GM21825 (cell line): ENCODE results near the gene PARPBP.
"Not testable (repeated sequence)": the region's sequence is repeated elsewhere in the genome, so short reads cannot be mapped to it uniquely, and the experiment has no call there.

Experiments used
- ATAC-seq: cut with Tn5 transposase; IDR thresholded peaks from one replicate; pipeline ENCODE4 v1.9.1; 2021; ENCODE audit warnings: mild to moderate bottlenecking, moderate library complexity; ENCODE audit not compliant: unreplicated experiment

The PARPBP gene

GRCh38 chr12:102119674-102120563 lies at the start of gene PARPBP, which contains the start of gene NUP37:
Gene PARPBP, plus strand, starts transcription at chr12:102120183. Its CDS starts 3,706 bp downstream, at chr12:102123889.
Gene NUP37, minus strand, starts transcription at chr12:102120114. Its CDS starts 1,596 bp downstream, at chr12:102118518.
- ATAC-seq = peak; percentile 97

GRCh38 chr12:102072092-102072491 lies 47.9 kb upstream of the PARPBP start:
- not testable (repeated sequence) for ATAC-seq

- ATAC-seq = no peak
Measured at GRCh38 chr12:102080842-102081241, 39.1 kb upstream of the PARPBP start.

- not testable (repeated sequence) for ATAC-seq
Measured at GRCh38 chr12:102089228-102089835, 30.7 kb upstream of the PARPBP start.

GRCh38 chr12:102093319-102093718 lies 26.7 kb upstream of the PARPBP start:
- no peak for ATAC-seq

- no peak for ATAC-seq
Measured at GRCh38 chr12:102095677-102096263, 24.2 kb upstream of the PARPBP start.

- no peak for ATAC-seq
Measured at GRCh38 chr12:102096855-102097254, 23.1 kb upstream of the PARPBP start.

- no peak for ATAC-seq
Measured at GRCh38 chr12:102106905-102107304, 13.1 kb upstream of the PARPBP start.

- ATAC-seq = no peak
Measured at GRCh38 chr12:102107970-102108369, 12.0 kb upstream of the PARPBP start.

GRCh38 chr12:102110782-102111181 lies 9.2 kb upstream of the PARPBP start:
- no peak for ATAC-seq

GRCh38 chr12:102114212-102114611 lies 5.8 kb upstream of the PARPBP start:
- no peak for ATAC-seq

GRCh38 chr12:102116392-102116791 lies 3.6 kb upstream of the PARPBP start:
- ATAC-seq = no peak

GRCh38 chr12:102118874-102119273 lies 1.1 kb upstream of the PARPBP start:
- ATAC-seq = no peak

GRCh38 chr12:102120564-102120873 lies 536 bp downstream of the PARPBP start:
- ATAC-seq = peak; percentile 2

- no peak for ATAC-seq
Measured at GRCh38 chr12:102120886-102121285, 903 bp downstream of the PARPBP start.

- not testable (repeated sequence) for ATAC-seq
Measured at GRCh38 chr12:102121328-102121727, 1.3 kb downstream of the PARPBP start.

- not testable (repeated sequence) for ATAC-seq
Measured at GRCh38 chr12:102130720-102131119, 10.7 kb downstream of the PARPBP start.

- not testable (repeated sequence) for ATAC-seq
Measured at GRCh38 chr12:102131442-102131841, 11.5 kb downstream of the PARPBP start.

GRCh38 chr12:102137619-102138018 lies 17.6 kb downstream of the PARPBP start:
- not testable (repeated sequence) for ATAC-seq

- ATAC-seq = not testable (repeated sequence)
Measured at GRCh38 chr12:102142866-102143373, 22.9 kb downstream of the PARPBP start.

- ATAC-seq = no peak
Measured at GRCh38 chr12:102144221-102144620, 24.2 kb downstream of the PARPBP start.
